GM12873 (cell line): Measurements from ENCODE around the gene ALDH4A1.

Experiments used
- TF ChIP-seq, protein P1 (sequence below): IDR thresholded peaks from 2 replicates; pipeline ENCODE4 v1.5.1; 2012; ENCODE audit warnings: low read depth, mild to moderate bottlenecking, moderate library complexity, low read length, control low read depth; ENCODE audit not compliant: insufficient read depth; ENCODE audit errors: missing control alignments

The ALDH4A1 gene

DNA sequence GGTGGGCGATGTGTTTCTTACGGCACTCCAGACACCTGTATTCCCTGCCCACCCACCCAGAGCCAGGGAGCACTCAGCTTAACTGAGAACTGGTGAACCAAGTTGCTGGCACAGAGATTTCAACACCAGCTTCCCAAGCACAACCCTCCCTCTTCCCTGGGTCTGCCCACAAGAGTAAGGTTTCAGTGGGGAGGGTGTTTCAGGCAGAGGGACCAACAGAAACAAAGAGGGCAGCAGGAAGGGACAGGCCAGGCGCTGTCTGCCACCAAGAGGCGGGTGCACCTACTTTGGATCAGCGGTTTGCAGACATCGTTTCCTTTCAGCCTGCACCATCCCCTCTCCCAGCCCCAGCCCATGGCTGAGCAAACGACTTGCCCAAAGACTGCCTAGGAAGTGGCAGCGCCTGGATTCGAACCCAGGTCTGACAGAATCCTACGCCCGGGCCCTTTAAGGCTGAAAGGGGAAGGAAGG lies 21.9 kb upstream of the ALDH4A1 start:
- TF ChIP-seq, protein P1, sequence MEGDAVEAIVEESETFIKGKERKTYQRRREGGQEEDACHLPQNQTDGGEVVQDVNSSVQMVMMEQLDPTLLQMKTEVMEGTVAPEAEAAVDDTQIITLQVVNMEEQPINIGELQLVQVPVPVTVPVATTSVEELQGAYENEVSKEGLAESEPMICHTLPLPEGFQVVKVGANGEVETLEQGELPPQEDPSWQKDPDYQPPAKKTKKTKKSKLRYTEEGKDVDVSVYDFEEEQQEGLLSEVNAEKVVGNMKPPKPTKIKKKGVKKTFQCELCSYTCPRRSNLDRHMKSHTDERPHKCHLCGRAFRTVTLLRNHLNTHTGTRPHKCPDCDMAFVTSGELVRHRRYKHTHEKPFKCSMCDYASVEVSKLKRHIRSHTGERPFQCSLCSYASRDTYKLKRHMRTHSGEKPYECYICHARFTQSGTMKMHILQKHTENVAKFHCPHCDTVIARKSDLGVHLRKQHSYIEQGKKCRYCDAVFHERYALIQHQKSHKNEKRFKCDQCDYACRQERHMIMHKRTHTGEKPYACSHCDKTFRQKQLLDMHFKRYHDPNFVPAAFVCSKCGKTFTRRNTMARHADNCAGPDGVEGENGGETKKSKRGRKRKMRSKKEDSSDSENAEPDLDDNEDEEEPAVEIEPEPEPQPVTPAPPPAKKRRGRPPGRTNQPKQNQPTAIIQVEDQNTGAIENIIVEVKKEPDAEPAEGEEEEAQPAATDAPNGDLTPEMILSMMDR = no peak

DNA sequence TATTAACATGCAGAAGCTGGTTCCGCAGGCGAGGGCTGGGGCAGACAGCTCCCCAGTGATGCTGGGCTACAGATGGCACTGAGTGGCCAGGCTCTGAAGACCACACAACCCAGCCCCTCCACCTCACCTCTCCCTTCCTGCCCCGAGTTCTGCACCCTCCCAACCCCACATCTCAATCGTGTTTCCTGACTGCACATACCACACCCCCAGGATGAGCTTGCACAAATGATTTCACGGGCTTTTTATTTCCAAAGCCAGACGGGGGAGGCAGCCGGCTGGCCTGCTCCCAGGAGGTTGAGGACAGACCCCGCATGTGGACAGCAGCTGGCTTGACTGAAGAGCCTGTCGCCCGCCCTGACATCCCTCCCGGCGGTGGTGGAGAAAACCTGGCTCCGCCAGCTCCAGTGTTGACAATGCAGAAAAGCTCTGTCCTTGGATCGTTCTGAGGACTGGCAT lies 21.4 kb upstream of the ALDH4A1 start:
- TF ChIP-seq, protein P1 = no peak

- TF ChIP-seq, protein P1 = no peak
Observed at GRCh38 chr1:18922848-18923755, 20.7 kb upstream of the ALDH4A1 start.

GRCh38 chr1:18922319-18922726 lies 20.0 kb upstream of the ALDH4A1 start:
- TF ChIP-seq, protein P1 = no peak

- TF ChIP-seq, protein P1 = no peak
Observed at GRCh38 chr1:18921516-18922251, 19.3 kb upstream of the ALDH4A1 start.

- TF ChIP-seq, protein P1 = no peak
Observed at GRCh38 chr1:18920931-18921330, 18.6 kb upstream of the ALDH4A1 start.

- TF ChIP-seq, protein P1 = no peak
Observed at GRCh38 chr1:18919956-18920355, 17.6 kb upstream of the ALDH4A1 start.
